ENCODE measurements around the gene GALM.

The GALM gene

GRCh38 chr2:38776531-38776930 lies 110.6 kb downstream of the GALM start:
- H3K4me1 ChIP-seq (ENCODE audit: control insufficient read depth, low read length), result peaks cover 9% of the 10 kb centered on the region
- peaks cover 12% of the 10 kb centered on the region for H3K36me3 ChIP-seq (ENCODE audit: control insufficient read depth, low read length)
- TF ChIP-seq CTCF (IDR thresholded peaks at IDR 0.05; ENCODE audit: low read depth, low read length, poor library complexity, severe bottlenecking), result no peak
- no peak overlapping the region for H3K27ac ChIP-seq (ENCODE audit: low read depth, low read length)
- no peak overlapping the region for H3K4me2 ChIP-seq (ENCODE audit: low read length)
- no peaks in the 10 kb centered on the region for H4K20me1 ChIP-seq (ENCODE audit: control insufficient read depth, insufficient read depth, low read depth, low read length)
- H3F3A ChIP-seq (ENCODE audit: control insufficient read depth, insufficient read depth), result no peaks in the 10 kb centered on the region
- H3K4me3 ChIP-seq (ENCODE audit: low read length), result no peak overlapping the region
- H3K9me2 ChIP-seq (replicated peaks; ENCODE audit: control insufficient read depth, low read length), result no peaks in the 10 kb centered on the region
- H3K27me3 ChIP-seq (ENCODE audit: control insufficient read depth, low read length), result peaks cover 14% of the 10 kb centered on the region
- H3K79me2 ChIP-seq (ENCODE audit: control insufficient read depth, low read length), result peaks cover 14% of the 10 kb centered on the region
- no peaks in the 10 kb centered on the region for H3K9me3 ChIP-seq (ENCODE audit: control insufficient read depth, insufficient read depth, low read length)

- peak overlapping the region; percentile 96 for H3K4me2 ChIP-seq (ENCODE audit: low read length)
- H3K4me3 ChIP-seq (ENCODE audit: low read length), result peak overlapping the region; percentile 96
- H3K27me3 ChIP-seq (ENCODE audit: control insufficient read depth, low read length), result peaks cover 14% of the 10 kb centered on the region
- peak overlapping the region; percentile 28; the same call in 1 of the 2 replicates for H3K27ac ChIP-seq (ENCODE audit: low read depth, low read length)
- no peaks in the 10 kb centered on the region for H3K9me2 ChIP-seq (replicated peaks; ENCODE audit: control insufficient read depth, low read length)
- H3F3A ChIP-seq (ENCODE audit: control insufficient read depth, insufficient read depth), result no peaks in the 10 kb centered on the region; the same call in 1 of the 2 replicates
- H3K9me3 ChIP-seq (ENCODE audit: control insufficient read depth, insufficient read depth, low read length), result no peaks in the 10 kb centered on the region
- H4K20me1 ChIP-seq (ENCODE audit: control insufficient read depth, insufficient read depth, low read depth, low read length), result no peaks in the 10 kb centered on the region
- H3K36me3 ChIP-seq (ENCODE audit: control insufficient read depth, low read length), result peaks cover 21% of the 10 kb centered on the region
- H3K4me1 ChIP-seq (ENCODE audit: control insufficient read depth, low read length), result peaks cover 9% of the 10 kb centered on the region
- TF ChIP-seq EZH2phosphoT487 (IDR thresholded peaks at IDR 0.05; ENCODE audit: borderline replicate concordance, low read length) (no peak), CTCF (IDR thresholded peaks at IDR 0.05; ENCODE audit: low read depth, low read length, poor library complexity, severe bottlenecking) (no peak)
- H3K79me2 ChIP-seq (ENCODE audit: control insufficient read depth, low read length), result peaks cover 14% of the 10 kb centered on the region
These were observed 112.8 kb downstream of the GALM start for GRCh38 chr2:38778687-38779082.

GRCh38 chr2:38783586-38783985 lies 117.7 kb downstream of the GALM start:
- Histone ChIP-seq H3K4me2 (ENCODE audit: low read length) (no peak overlapping the region), H4K20me1 (ENCODE audit: control insufficient read depth, insufficient read depth, low read depth, low read length) (no peaks in the 10 kb centered on the region), H3K9me3 (ENCODE audit: control insufficient read depth, insufficient read depth, low read length) (no peaks in the 10 kb centered on the region), H3K4me1 (ENCODE audit: control insufficient read depth, low read length) (peaks cover 8% of the 10 kb centered on the region), H3K36me3 (ENCODE audit: control insufficient read depth, low read length) (peaks cover 29% of the 10 kb centered on the region), H3K9me2 (replicated peaks; ENCODE audit: control insufficient read depth, low read length) (no peaks in the 10 kb centered on the region), H3K27ac (ENCODE audit: low read depth, low read length) (no peak overlapping the region), H3F3A (ENCODE audit: control insufficient read depth, insufficient read depth) (peaks cover 11% of the 10 kb centered on the region), H3K4me3 (ENCODE audit: low read length) (no peak overlapping the region), H3K27me3 (ENCODE audit: control insufficient read depth, low read length) (no peaks in the 10 kb centered on the region), H3K79me2 (ENCODE audit: control insufficient read depth, low read length) (peaks cover 8% of the 10 kb centered on the region)
- TF ChIP-seq CTCF (IDR thresholded peaks at IDR 0.05; ENCODE audit: low read depth, low read length, poor library complexity, severe bottlenecking) (no peak), EZH2phosphoT487 (IDR thresholded peaks at IDR 0.05; ENCODE audit: borderline replicate concordance, low read length) (no peak)
